ENCODE results near the gene CRYBG1. TPM values are rescaled to one million over a fixed set of nuclear protein-coding genes. Genes with fewer than 3 reads are reported as not detected.

The CRYBG1 gene
- total and polyA plus RNA-seq, 10 of the 15 experiments (the other 5 are each of a cell fraction or from before 2014, with no cell fraction given): 6.5 to 57.0 (median 25.2) TPM

DNA sequence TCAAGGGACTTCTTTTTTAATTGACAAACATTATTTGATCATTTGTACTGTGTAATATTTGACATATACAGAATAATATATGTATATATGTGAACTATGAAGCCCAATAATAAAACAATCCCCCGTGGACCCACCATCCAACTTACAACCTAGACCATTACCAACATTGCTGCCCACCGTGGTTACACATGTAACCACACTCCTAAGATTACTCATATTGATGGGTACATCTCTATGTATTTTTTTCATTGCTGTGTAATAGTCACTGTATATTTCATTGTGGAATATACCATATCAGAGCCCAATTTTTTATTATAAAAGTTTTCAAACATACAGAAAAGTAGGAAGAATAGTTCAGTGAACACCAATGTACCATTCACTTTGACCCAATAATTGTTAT is 174.5 kb downstream of the CRYBG1 start:
- in situ Hi-C loops (cut with MboI): no loop called here
- SMC1A ChIA-PET (ENCODE audit: uncharacterized antibody, unreplicated experiment): interaction anchor here (0.6 to 2.6 kb wide), 6 partner anchors 8 to 69 kb away, joined by 3 to 17 read pairs (median 6); no protein-coding TSS in a partner anchor
- Histone ChIP-seq H3K9me3 (replicated peaks; ENCODE audit: control insufficient read depth, insufficient read depth, low read length) (no peaks in the 10 kb centered on the region), H3K36me3 (ENCODE audit: control insufficient read depth in 2 of 2, insufficient read depth in 2 of 2, low read length in 1 of 2) (peaks cover 3 to 31% of the 10 kb centered on the region in 2 experiments), H3K4me2 (ENCODE audit: control insufficient read depth, insufficient read depth) (no peak overlapping the region), H3K9ac (ENCODE audit: control insufficient read depth, insufficient read depth, low read length) (no peak overlapping the region), H2AFZ (ENCODE audit: control insufficient read depth, low read depth, low read length) (no peak overlapping the region), H3K27ac (ENCODE audit: control insufficient read depth, insufficient read depth) (no peak overlapping the region), H3K4me3 (no peak overlapping the region), H4K20me1 (ENCODE audit: control insufficient read depth, insufficient read depth) (no peaks in the 10 kb centered on the region), H3K27me3 (replicated peaks in 1 of 2; ENCODE audit: control insufficient read depth in 2 of 2, insufficient read depth in 2 of 2, low read length in 1 of 2) (no peaks in the 10 kb centered on the region), H3K79me2 (ENCODE audit: control insufficient read depth, insufficient read depth, low read length) (peaks cover 2% of the 10 kb centered on the region), H3K4me1 (ENCODE audit: control insufficient read depth, insufficient read depth, low read length) (peaks cover 16% of the 10 kb centered on the region)
- ATAC-seq (no peak), DNase-seq (ENCODE audit: low read depth, low spot score) (no peak), FAIRE-seq (no peak)
- TF ChIP-seq, protein P1, sequence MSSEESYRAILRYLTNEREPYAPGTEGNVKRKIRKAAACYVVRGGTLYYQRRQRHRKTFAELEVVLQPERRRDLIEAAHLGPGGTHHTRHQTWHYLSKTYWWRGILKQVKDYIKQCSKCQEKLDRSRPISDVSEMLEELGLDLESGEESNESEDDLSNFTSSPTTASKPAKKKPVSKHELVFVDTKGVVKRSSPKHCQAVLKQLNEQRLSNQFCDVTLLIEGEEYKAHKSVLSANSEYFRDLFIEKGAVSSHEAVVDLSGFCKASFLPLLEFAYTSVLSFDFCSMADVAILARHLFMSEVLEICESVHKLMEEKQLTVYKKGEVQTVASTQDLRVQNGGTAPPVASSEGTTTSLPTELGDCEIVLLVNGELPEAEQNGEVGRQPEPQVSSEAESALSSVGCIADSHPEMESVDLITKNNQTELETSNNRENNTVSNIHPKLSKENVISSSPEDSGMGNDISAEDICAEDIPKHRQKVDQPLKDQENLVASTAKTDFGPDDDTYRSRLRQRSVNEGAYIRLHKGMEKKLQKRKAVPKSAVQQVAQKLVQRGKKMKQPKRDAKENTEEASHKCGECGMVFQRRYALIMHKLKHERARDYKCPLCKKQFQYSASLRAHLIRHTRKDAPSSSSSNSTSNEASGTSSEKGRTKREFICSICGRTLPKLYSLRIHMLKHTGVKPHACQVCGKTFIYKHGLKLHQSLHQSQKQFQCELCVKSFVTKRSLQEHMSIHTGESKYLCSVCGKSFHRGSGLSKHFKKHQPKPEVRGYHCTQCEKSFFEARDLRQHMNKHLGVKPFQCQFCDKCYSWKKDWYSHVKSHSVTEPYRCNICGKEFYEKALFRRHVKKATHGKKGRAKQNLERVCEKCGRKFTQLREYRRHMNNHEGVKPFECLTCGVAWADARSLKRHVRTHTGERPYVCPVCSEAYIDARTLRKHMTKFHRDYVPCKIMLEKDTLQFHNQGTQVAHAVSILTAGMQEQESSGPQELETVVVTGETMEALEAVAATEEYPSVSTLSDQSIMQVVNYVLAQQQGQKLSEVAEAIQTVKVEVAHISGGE (CRISPR knock-in tag; IDR thresholded peaks at IDR 0.05): no peak
- no peak for TF ChIP-seq RBBP5 (conservative IDR thresholded peaks at IDR 0.05)
- no TSS peak for BruUV-seq (replicated peaks)
- CTCF ChIA-PET: interaction anchor here (0.7 to 1.7 kb wide), 6 partner anchors 11 to 174 kb away, joined by 3 to 5 read pairs (median 4); no protein-coding TSS in a partner anchor
- RAD21 ChIA-PET (ENCODE audit: unreplicated experiment): interaction anchor here (0.9 to 2.2 kb wide), 7 partner anchors 10 to 36 kb away, joined by 3 to 10 read pairs (median 5); no protein-coding TSS in a partner anchor
- intact Hi-C loops (cut with micrococcal nuclease; ENCODE audit: unreplicated experiment): no loop called here
- POLR2A ChIA-PET: interaction anchor here (1.2 to 1.5 kb wide), 2 partner anchors 12 to 15 kb away, joined by 3 to 5 read pairs; no protein-coding TSS in a partner anchor
- 13% methylated on average over 2 of the region's 2 CpGs for WGBS (ENCODE audit: insufficient coverage, insufficient replicate concordance, low lambda C conversion rate, missing lambda C conversion rate)
